HG03135 (cell line): ENCODE results near the gene SCO2.

Experiments used
- ATAC-seq: cut with Tn5 transposase; IDR thresholded peaks from one replicate; pipeline ENCODE4 v1.9.1; 2021; ENCODE audit warnings: mild to moderate bottlenecking, moderate library complexity; ENCODE audit not compliant: unreplicated experiment

Gene SCO2

DNA sequence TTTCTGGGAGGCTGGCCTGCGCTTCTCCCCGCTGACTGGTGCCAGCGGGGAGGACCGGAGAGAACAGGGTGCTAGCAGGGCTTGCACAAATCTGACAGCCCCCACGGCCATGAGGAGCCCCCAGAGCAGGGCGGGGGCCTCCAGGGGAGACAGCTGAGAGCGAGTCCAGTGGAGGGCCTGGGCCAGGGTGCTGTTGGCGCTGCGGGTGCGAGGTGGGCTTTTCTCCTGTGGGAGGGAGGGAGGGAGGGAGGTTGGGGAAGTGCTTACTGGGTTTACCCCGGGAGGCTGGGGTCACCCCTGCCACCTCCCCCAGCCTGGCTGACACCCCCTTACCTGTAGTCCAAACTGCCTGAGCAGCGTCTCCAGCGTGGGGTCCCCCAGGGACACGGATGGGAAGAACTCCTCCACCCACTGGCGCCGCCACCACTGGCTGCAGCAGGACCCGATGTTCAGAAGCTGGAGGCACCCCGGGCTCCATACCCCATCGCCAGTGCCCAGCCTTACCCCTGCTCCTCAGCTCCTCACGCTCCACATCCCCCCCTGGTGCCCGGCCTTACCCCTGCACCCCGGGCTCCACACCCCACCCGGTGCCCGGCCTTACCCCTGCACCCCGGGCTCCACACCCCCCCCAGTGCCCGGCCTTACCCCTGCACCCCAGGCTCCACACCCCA lies 21.8 kb downstream of the SCO2 start:
- ATAC-seq = no peak

- no peak for ATAC-seq
These were observed 22.5 kb downstream of the SCO2 start for GRCh38 chr22:50502628-50503474.

- no peak for ATAC-seq
These were observed 23.3 kb downstream of the SCO2 start for GRCh38 chr22:50502096-50502495.

DNA sequence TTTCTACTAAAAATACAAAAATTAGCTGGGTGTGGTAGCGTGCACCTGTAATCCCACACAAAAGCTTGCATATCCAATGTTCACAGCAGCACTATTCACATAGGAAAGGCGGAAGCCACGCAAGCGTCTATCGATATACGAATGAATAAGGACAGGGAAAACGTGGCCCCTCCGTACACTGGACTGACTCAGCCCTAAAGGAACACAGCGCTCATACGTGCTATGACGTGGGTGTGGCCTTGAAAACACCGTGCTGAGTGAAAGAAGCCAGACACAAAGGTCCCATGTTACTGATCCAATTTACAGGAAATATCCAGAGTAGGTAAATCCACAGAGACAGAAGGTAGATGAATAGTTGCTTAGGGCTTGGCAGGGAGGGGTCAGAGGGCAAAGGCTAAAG lies 24.9 kb downstream of the SCO2 start:
- ATAC-seq = no peak

DNA sequence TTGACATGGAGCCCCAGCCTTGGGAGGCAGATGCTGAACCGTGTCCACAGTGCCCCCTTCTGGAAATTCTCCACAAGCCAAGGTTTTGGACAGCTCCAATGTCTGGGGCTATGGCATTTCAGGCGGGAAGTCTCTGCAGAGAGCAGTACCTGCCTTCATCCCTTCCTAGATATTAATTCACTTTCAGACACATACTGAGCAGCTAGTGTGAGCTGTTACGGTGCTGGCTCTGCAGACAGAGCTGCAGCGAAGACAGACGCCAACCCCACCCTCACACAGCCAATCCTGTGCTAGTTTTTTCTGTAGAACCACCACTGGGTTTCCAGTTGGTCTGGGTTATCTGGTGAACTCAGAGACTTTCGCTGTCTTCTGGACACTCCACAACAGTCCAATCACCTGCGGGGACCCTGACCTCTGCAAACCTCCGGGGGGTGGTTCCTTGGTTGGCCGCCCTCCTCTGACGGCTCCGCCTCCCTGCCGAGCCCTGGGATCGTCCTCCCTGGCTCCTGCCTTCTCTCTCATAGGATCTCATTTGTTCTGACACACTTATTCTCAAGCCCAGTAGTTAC lies 27.0 kb downstream of the SCO2 start:
- no peak for ATAC-seq

DNA sequence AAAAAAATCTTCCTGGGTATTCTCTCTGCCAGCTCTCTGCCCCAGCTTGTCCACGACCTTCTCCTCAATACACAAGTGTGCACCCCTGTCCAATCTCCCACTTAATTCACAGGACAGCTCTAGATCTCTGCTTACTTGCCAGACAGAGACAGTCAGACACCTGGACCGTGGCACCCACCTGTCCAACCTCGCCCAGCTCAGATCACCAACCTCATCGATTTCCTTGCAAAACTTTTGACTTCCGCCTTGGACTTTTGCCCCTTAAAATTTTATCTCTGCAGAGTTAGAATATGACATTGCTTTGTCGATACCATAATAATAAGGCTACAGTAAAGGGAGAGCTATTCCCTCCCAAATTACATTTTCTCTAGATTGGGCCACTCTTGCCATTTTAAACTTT lies 28.3 kb downstream of the SCO2 start:
- ATAC-seq = no peak

GRCh38 chr22:50490531-50491308 lies 34.7 kb downstream of the SCO2 start:
- no peak for ATAC-seq

DNA sequence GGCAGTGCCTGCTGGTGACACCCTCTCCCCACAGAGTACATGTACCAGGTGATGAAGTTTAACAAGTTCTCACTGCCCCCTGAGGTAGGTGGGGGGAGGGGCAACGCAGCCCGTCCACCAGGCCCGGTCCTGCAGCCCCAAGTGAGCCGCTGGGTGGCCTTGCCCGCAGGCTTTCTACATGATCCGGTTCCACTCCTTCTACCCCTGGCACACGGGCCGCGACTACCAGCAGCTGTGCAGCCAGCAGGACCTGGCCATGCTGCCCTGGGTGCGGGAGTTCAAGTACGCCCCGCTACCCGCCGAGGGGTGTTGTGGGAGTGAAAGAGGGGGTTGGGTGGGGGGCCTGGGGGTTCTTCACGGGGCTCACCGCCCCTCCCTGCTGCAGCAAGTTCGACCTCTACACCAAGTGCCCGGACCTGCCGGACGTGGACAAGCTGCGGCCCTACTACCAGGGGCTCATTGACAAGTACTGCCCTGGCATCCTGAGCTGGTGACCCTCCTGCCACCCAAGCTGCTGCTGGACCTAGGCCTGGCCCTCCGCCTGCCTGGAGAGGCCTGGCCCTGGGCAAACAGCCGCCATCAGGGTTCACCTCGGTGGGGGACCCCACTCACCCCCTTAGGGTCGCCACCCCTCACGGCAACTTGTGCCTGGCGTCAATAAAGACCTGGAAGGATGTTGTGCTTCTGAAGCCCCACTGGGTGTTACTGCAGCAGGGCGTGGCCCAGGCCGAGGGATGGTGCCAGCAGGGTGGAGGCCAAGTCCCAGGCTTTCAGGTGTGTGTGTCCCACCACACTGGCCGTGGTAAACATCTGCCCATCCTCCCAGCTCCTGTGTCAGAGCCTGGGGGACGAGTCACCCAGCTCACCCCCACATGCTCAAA lies 35.8 kb downstream of the SCO2 start:
- no peak for ATAC-seq

DNA sequence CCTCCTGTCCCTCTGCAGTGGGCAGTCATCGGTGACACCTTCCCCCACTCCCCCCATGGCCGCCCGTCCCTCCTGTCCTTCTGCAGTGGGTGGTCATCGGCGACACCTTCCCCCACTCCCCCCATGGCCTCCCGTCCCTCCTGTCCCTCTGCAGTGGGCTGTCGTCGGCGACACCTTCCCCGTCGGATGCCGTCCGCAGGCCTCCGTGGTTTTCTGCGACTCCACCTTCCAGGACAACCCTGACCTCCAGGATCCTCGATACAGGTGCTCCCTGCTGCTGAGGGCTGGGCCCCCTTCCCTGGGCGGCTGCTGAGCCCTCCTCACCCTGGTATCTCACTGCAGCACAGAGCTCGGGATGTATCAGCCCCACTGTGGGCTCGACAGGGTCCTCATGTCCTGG lies 36.5 kb downstream of the SCO2 start:
- ATAC-seq = no peak

DNA sequence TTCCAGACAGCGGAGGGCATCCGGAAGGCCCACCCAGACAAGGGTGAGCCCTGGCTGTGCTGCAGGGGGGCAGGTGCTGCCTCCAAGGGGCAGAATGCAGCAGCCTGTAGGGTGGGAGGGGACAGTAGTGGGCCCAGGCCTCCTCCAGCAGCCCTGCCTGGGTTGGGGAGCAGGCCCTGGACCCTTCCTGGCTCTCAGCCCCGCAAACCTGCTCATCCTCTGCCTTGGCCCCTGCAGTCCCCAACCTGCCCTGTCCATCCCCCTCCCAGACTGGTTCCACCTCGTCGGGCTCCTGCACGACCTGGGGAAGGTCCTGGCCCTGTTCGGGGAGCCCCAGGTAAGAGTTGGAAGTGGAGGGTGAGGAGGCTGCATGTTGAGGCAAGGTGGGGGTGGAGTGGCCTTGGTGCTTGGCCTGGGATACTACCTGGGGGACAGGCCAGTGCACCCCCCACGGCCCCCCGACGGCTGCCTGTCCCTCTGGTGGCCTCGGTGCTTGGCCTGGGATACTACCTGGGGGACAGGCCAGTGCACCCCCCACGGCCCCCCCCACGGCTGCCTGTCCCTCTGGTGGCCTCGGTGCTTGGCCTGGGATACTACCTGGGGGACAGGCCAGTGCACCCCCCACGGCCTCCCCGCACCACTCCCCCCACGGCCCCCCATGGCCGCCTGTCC lies 37.3 kb downstream of the SCO2 start:
- no peak for ATAC-seq

- no peak for ATAC-seq
These were observed 38.0 kb downstream of the SCO2 start for GRCh38 chr22:50487290-50488005.

- no peak for ATAC-seq
These were observed 38.7 kb downstream of the SCO2 start, which contains the start of gene MIOX for GRCh38 chr22:50486561-50487289. MIOX (plus strand) TSS chr22:50486859; CDS start chr22:50486898, 39 bp downstream.

DNA sequence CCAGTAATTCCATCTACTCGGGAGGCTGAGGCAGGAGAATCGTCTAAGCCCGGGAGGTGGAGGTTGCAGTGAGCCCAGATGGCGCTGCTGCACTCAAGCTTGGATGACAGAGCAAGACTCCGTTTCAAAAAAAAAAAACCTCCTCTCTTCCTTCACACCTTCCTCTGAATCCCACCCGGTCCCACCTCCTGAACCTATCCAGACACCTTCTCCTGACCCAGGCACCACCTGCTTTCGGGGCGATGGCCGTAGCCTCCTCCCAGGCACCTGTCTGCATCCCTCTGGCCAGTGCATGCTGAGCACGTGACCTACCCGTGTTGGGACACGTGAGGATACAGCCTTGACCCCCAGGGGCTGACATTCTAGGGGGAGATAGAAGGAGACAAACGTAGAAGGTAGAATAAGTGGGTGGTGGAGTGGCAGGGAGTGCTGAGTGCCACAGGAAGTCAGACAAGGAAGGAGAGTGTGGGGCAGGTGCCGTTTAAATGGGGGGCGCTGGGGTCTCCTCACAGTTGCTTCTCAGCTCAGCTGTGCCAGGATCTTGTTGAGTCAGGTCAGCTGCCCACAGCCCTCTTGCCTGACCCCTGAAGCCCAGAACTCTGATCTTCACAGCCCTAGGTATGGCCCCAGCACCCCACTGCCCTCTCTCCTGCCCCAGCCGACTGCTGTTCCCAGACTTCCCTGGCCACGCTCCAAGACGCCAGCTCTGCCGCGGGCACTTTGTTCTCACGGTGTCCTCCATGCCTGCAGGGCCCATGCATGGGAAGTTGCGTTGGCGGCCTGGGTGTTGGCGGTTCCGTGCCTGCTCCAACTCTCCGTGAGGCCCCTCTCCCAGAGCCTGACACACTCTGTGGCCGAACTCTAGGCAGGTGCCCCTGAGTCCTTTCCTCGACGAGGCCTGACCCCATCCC lies 39.9 kb downstream of the SCO2 start:
- no peak for ATAC-seq

DNA sequence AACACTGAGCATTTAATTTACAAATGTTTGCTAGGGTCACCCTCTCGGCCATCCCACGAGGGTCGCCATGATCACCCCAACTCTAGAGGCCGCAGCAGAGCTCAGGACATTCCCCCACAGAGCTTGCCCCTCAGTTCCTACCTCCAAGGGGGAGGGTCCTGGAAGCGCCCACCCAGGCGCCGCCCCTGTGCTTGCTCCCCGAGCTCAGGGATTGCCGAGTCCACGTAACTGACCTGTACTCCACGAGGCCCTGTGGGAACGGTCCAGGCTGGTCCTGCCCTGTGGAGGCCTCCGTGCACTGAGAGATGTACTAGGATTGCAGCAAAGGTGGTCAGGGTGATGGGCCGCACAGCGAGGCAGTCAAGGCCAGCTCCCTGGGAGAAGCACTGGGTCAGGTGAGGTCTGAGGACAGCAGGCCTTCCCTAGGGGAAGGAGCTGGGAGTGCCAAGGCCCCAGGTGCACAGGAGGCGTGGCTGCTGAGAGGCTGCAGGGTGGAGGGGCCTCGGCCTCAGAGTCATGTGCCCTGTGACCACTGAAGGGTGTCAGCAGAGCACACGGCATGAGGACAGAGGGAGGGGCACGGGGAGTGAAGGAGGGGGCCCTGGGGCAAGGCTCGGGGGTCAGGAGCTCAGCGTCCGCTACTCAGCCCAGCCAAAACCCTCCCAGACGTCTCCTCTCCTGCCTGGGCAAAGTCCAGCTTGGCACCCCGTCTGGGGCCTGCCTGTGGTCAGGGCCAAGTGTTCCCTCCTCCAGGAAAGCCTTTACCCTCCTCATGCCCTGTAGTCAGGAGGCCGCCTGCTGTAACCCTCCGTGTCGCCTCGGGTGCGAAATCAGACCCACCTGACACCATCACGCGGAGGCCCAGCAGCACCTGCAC lies 41.2 kb downstream of the SCO2 start:
- ATAC-seq = no peak

DNA sequence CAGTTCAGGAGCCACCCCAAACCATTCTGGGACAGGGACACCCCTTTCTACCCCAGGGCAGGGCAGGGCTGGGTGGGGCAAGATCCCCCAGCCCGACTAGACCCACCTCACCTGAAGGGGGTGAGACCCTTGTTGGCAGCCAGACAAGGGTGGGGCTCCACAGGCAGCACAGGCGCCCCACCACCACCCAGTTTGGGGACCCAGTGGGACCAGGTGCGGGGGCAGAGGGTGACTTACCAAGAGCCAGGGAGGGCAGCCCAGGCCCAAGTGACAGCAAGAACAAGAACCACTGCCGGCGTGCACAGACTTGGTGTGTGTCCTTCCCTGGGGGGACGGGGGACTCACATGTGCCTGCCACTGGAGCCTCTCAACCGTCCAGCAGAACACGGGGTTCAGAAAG lies 41.8 kb downstream of the SCO2 start:
- ATAC-seq = no peak

DNA sequence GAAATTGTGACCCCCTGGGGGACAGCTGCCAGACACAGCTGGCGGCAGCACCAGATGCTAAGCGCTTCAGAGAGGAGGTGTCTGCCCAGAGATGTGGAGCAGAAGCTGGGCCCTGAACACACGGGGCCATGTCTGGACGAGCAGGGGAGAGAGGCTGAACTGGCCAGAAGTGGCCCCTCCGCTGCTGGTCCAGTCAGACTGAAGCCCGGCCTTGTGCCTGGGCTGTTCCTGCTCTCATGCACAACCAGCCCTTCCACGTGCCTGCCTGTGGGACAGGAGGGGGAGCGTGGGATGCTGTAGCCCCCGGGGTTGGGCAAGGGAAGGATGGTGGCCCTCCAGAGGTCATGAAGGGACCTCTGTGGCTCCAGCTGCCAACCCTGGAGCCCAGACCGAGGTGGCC lies 42.3 kb downstream of the SCO2 start:
- no peak for ATAC-seq
